SKM-1 treated with dmso at 0.1 percent for 144 hours (cell line): ENCODE data around the gene SEPHS1.
A peak's percentile ranks its signal among the peaks of the same experiment; 100 is the strongest.

ENCODE experiments used
- DNase-seq: peaks from one replicate; lab custom pipeline; 2025; ENCODE audit not compliant: unreplicated experiment; lab: John Stamatoyannopoulos, UW

SEPHS1 gene

DNA sequence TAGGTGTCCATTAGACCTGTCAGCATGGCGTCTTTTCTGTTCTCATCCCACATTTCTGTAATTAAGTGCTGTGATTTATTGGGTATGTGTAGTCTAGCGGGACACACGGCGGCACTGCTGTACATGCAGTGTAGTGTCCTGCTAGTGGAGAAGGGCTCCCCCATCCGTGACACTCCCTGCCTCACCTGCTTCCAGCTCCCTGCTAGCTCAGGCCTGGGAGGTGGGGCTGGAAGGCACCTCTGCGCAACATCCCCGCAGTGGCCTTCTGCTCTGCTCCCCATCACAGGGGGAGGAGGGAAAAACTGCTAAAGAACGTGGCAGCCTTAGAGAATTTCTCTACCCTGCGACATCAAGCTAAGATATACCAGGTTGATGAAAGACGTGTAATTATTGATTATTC is 19.5 kb downstream of the SEPHS1 start:
- no peak for DNase-seq

DNA sequence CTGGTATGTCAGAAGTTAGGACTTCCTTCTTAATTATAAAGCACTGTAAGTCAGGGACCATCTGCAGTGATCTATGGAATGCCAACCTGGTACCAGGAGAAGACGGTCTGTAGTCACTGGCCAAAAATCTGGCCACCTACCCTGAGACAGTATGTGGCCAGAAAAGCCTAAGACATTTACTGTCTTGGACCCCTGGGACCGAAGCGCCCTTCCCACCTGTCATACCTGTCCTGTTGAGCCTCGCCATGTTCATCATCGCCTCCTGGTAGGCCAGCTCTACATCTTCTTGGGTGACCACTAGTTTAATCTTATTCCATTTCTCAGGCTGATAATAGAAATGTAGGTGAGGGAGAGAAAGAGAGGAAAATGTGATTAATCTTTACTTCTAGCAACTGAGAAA is 20.0 kb downstream of the SEPHS1 start:
- no peak for DNase-seq

DNA sequence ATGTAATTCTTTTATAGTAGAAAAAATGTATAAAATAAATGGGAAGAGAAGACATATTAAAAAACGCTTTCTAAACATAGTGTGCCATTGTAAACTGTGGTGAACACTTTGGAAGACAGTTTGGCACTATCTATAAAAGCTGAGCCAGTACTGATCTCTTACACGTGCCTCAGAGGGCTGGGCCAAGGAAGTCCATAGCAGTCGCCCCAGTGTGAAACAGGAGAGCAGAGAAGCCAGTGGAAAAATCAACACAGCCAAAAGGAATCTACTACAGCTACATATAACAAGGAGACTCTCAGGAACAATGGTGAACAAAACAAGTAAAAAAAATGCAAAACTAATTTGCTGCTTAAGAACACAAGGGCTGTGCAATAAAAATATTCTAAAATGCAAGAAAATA is 20.6 kb downstream of the SEPHS1 start:
- no peak for DNase-seq

DNA sequence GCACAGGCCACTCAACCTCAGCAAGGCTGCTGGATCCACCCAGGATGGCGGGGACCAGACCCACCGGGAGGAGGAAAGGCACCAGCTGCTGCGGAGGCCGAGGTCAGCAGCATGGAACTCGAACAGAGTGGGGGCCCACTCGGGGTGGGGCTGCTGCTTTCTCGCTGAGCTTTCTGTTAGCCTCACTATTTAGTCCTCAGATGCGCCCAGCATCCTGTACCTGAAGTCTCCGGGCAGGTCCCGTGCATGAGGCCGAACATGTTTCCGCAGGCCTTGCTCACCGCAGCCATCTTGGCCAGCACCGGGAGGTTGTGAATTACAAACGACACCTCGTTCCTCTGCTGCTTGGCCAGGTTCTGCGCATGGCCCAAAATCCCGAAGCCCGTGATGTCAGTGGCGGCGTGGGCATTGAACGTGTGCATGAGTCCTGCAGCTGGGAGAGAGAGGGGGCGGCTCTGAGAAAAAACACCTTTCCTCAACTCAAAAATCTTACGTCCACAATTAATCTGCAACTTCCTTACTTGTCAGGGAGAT is 25.4 kb downstream of the SEPHS1 start:
- DNase-seq: no peak

DNA sequence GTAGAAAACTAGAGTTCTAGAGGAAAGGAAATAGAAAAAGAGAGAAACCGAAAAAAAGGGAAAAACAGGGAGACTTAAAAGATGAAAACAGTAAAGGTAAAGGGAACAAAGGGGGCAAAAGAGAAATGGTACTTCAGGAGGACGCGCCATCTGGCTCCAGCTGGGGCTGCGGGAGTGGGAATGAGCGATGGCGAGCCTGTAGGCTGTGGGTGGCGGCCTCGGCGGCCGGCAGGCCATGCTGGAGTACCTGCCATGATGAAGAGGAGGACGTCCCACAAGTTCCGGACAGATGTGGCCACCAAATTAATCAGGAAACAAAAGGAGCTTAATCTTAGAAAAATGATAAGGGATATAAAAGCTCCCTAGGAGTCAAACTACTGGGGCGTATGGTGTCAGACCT is 26.5 kb downstream of the SEPHS1 start:
- DNase-seq: no peak

DNA sequence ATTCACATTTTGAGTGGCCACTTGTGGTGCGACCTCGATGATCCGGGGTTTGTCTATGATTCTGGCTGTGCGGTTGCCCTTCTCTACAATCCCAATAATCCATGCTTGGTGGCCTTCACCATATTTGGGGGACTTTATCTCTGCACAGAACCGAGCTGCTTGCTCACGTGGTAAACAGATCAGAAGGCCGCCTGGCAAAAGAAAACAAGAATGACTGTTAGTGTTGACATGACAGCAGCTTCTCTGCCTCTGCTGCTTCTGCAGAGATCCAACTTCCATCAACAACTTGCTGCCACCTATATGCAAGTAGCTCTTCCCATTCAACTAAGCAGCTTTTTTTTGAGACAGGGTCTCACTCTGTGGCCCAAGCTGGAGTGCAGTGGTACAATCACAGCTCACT is 28.9 kb downstream of the SEPHS1 start:
- no peak for DNase-seq

DNA sequence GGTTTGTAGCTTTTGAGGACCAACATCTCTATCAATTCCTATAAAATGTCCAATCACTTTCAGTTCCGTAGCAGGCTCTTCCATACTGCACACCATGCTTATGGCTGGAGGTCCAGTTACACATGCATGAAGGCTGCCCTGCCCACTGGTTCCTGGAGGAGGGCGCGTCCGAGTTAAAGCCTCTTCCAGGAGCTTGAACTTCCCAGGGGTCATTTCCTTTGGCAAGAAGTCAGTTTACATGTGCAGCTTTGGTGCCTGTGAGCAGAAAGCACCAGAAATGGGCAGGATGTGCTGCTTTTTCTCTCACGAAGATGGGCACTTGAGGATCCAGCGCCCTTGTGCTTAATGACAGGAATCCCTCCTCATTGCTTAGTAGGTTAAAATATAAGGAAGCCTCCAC is 30.6 kb downstream of the SEPHS1 start:
- DNase-seq: no peak

DNA sequence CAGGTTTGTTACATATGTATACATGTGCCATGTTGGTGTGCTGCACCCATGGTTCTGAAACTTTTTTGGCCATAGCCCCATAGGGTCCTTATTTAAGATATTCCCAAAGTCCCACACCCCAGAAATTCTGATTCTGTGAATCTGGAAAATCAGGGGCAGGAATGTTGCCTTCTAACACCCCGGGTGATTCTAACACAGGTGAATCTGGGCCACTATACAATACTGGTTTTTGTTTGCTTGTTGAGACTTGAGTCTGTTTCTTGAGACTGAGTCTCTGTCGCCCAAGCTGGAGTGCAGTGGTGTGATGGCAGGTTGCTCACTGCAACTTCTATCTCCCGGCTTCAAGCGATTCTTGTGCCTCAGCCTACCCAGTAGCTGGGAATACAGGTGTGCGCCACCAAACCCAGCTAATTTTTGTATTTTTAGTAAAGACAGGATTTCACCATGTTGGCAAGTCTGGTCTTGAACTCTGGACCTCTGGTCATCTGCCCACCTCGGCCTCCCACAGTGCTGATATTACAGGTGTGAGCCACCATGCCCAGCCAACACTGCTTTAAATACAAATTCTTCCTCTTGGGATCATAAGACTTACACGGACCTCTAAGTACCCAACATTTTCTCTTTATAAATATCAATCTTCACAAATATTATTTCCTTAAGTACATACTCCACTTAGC is 31.3 kb downstream of the SEPHS1 start:
- no peak for DNase-seq

DNA sequence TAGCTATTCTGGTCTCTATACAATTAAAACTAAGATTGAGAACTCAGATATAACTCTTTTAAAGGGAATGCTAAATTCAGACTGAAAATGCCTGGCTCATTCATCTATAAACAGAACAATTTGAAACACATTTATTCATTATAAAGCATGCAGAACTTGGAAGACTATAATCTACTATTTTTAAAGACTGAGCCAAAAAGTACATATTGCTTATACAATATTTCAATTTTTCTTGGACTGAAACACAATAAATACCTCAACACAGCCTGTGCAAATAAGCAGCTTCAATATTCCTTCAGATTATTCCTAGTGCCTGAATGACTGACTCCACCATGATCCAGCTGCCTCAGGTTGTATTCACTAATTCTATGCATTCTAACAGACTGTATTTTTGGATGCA is 32.7 kb downstream of the SEPHS1 start:
- no peak for DNase-seq

DNA sequence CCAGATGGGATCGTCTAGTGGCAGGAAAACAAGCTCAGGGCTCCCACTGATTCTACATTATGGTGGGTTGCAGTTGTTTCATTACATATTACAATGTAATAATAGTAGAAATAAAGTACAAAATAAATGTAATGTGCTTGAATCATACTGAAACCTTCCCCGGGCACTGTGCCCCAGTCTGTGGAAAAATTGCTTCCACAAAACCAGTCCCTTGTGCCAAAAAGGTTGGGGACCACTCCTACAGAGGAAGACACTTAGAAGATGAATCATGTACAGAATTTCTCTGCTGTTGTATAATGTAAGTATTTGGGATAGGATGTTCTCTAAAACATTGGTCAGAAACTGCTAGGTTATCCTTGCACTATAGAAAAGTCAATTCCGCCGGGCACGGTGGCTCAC is 36.9 kb downstream of the SEPHS1 start:
- no peak for DNase-seq

DNA sequence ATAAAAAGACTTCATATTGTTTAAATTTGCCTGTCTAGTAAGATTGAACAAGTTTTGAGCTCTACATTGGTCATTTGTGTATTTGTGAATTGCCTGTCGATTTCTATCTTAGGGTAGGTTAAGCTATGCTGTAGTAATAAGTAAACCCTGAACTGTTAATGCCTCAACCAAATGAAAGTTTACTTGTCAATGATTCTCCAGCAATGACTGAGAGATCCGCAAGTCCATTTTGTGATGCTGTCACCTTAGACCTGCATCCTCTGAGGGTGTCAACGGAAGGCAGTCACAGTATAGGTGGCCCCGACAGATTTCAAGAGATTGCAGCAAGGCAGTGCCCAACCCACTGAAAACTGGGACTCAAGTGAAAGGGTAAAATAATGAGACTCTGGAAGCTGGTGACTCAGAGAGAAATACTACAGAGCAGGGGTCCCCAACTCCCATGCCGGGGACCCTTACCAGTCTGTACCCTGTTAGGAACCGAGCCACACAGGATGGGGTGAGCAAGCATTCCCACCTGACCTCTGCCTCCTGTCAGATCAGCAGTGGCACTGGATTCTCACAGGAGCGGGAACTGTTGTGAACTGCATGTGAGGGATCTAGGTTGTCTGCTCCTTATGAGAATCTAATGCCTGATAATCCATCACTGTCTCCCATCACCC is 37.4 kb downstream of the SEPHS1 start:
- no peak for DNase-seq

DNA sequence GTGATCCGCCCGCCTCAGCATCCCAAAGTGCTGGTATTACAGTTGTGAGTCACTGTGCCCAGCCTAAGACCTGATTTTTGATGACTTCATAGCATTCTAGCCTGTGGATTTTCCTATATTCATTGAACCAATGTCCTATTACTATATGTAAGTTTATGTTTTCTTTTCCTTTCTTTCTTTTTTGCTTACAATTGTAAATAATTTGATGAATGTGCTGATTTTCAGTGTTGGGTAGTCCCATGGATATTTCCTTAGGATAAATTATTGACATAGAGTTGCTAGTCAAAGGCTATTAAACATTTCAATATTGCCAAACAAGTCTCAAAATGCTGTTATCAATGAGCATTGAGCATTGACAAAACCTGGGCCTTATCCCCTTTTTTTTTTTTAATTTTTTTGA is 38.3 kb downstream of the SEPHS1 start:
- DNase-seq: no peak

DNA sequence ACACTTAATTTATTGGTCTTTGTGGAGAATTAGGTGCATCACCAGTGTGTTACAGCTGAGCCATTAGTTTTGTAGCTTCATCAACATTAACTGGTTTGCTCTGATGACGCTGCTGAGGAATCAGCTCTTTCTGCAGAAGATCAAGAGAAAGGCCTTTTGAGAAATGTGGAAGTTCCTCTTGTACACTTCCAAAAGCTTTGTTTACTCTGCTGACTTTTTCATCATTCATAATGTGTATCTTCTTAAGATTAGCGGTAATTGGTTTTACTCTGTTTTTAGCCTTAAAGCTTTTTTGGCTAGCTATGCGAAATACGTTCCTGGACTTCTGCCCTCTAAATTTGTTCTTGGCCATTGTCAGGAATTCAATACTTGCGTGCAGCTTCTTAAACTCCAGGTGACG is 40.0 kb downstream of the SEPHS1 start:
- no peak for DNase-seq

DNA sequence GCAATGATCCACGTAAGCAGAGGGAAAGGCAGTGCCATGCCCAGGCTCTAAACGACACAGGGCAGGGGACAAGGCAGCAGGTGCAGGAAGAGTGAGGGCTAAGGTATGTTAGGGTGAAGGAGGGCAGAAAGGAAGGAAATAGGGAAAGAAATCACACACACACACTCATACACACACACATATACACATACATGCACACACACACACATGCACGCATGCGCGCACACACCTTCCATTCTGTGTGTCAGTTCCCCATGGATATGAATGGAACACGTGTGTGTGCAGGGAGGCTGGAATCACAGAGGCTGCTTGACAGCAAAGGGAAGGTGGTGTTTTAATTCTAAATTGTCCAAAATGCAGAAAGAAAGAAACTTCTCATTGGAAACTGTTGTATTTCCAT is 42.0 kb downstream of the SEPHS1 start:
- no peak for DNase-seq

DNA sequence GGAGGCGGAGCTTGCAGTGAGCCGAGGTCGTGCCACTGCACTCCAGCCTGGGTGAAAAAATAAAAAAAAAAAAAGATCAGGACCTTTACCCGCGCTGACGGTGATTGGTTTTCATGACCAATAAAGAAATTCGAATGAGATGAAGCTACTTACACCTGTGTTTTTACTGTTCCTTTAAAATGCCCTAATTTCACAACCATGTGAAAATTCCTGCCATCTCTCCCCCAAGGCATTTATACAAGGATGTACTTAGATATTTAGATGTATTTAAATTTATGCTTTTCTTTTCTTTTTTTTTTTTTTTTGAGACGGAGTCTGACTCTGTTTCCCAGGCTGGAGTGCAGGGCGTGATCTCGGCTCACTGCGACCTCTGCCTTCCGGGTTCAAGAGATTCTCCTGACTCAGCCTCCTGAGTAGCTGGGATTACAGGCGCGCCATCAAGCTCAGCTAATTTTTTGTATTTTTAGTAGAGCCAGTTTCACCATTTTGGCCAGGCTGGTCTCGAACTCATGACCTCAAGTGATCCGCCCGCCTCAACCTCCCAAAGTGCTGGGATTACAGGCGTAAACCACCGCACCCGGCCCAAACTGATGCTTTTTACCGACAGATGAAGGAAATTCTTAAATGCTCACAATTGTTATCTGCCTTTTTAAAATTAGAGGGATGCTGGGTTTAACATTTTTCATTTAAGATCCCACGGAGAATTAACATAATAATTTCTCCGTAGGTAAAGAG is 45.1 kb downstream of the SEPHS1 start:
- DNase-seq: no peak

DNA sequence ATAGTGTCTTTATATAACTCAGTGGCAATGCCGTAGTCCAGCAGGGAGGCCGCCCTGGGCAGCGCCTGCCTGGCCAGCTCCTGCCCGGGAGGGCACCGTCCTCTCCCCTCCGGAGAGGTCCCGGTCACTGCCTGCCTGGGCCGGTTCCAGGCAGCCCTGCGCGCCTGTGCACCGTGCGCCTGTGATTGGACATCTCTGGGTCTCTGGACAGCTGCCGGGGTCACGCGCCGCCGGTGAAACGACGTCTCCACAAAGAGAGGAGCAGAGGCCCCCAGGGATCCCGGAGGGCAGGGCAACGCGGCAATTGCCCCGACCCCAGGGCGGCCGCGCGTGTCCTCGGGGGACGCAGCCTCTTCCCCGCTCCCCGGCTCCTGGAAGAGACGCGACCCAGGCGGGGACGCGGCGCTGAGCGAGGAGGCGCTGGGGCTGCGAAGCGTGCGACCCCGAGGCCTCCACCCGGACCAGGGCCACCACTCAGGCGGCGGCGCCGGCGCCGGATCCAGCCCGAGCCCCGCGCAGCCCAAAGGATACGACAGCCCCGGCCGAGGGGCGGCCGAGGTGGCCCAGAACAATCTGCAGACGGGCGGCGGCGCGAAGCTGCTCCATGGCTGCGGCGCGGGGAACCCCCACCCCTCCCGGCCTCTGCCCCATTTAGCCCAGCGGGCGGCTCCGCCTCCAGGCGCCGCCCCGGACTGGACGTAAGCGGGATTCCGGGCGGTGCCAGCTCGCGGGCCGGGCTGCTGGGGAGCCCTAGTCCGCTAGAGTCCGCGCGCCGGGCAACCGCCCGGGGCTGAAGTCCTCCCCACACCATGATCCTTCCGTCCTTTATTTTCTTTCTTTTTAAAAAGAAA is 48.4 kb downstream of the SEPHS1 start, which contains the start of gene PHYH:
Gene PHYH (minus strand): TSS at position 628 of the 851 bp plus-strand sequence. CDS start 22 bp downstream, at position 606.
- DNase-seq: peak; percentile 16

DNA sequence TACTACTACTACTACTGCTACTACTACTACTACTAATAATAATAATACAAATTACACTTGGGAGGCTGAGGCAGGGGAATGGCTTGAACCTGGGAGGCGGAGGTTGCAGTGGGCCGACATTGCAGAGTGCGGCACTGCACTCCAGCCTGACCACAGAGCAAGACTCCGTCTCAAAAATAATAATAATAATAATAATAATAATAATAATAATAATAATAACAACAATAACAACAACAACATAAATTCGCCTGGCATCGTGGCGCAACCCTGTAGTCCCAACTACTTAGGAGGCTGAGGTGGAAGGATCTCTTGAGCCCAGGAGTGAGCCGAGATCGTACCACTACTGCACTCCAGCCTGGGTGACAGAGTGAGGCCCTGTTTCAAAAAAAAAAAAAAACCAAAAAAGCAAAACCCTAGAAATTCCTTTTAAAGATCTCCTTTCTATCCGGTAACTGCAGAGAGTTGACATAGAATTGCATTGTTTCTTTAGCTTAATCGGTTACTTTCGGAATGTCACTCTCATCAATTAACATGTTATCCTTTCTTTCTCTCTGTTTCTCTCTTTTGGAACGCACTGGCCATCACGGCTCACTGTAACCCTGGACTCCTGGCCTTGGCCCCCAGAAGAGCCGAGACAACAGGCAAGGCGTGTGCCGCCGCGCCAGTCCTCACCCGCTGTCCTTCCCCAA is 49.2 kb downstream of the SEPHS1 start:
- no peak for DNase-seq

DNA sequence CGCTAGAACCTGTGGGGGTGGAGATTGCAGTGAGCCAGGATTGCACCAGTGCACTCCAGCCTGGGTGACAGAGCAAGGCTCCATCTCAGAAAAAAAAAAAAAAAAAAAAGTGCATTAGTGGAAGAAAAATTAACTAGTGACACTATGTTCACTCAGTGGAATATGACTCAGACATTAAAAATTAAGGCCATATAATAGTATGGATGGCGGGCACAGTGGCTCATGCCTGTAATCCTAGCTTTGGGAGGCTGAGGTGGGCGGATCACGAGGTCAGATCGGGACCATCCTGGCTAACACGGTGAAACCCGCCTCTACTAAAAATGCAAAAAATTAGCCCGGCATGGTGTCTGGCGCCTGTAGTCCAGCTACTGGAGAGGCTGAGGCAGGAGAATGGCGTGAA is 51.6 kb downstream of the SEPHS1 start:
- DNase-seq: no peak

DNA sequence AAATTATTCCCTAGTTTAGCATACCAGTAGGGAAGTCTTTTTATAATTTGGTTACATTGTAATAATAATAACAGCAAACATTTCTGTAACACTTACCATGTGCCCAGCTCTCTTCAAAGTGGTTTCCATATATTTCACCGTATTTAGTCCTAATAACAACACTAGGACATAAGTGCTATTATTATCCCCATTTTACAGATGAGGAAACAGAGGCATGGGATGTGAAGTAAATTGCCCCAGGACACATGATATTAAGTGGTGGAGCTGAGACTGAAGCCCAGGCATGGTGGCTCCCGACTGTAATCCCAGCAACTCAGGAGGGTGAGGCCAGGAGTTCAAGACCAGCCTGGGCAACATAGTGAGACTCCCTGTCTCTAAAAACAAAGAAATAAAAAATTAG is 53.3 kb downstream of the SEPHS1 start:
- no peak for DNase-seq
